Naive thymus-derived CD4-positive, alpha-beta T cell (primary cell): ENCODE measurements around the gene CAMTA1. TPM values are rescaled to one million over a fixed set of nuclear protein-coding genes. Genes with fewer than 3 reads are reported as not detected.

ENCODE experiments used
- ATAC-seq: fragments of 150-1000 bp; cut with Tn5 transposase; 2 replicates; pipeline ENCODE4 v1.10.0; 2021; ENCODE audit warnings: mild to moderate bottlenecking, moderate library complexity
- CTCF ChIA-PET: fragments of 350-600 bp; sonication (Branson Sonifier 250); formaldehyde crosslinking; loops from one replicate; lab custom pipeline; 2021; ENCODE audit warnings: antibody characterized with exemption; lab: Charles Lee
- POLR2A ChIA-PET: fragments of 350-600 bp; sonication (Branson Sonifier 250); formaldehyde crosslinking; loops from one replicate; lab custom pipeline; 2021; ENCODE audit warnings: antibody characterized with exemption, inconsistent platforms; lab: Charles Lee
- DNase-seq, 9 donors: peaks; one replicate each; pipeline versions ENCODE4 v3.0.0 to v3.0.0-alpha.2; 2020 to 2022; ENCODE audit warnings: mixed read lengths in 1 of 9
- H3K27ac ChIP-seq: one replicate; pipeline ENCODE4 v1.7.0; 2013; ENCODE audit warnings: mild to moderate bottlenecking, low read depth, low read length, moderate library complexity
- H3K27me3 ChIP-seq, 2 donors: one replicate each; pipeline ENCODE4 v1.7.0; 2013; ENCODE audit warnings: low read length in 2 of 2, mild to moderate bottlenecking in 2 of 2, moderate library complexity in 2 of 2; ENCODE audit not compliant: control insufficient read depth in 2 of 2, insufficient read depth in 2 of 2
- H3K36me3 ChIP-seq, 3 experiments: 1 replicate in 2 of 3; 2 replicates in 1 of 3; pipeline ENCODE4 v1.7.0; 2013; ENCODE audit warnings: low read length in 3 of 3, mild to moderate bottlenecking in 3 of 3, moderate library complexity in 1 of 3; ENCODE audit not compliant: insufficient read depth in 3 of 3, control insufficient read depth in 2 of 3
- H3K4me1 ChIP-seq, 2 donors: one replicate each; pipeline ENCODE4 v1.7.0; 2013; ENCODE audit warnings: low read length in 2 of 2, mild to moderate bottlenecking in 2 of 2, moderate library complexity in 1 of 2; ENCODE audit not compliant: control insufficient read depth in 2 of 2, insufficient read depth in 2 of 2
- H3K4me3 ChIP-seq: 2 replicates; pipeline ENCODE4 v1.7.0; 2013; ENCODE audit warnings: mild to moderate bottlenecking, low read length
- H3K9me3 ChIP-seq, 3 experiments: 1 replicate in 2 of 3; 2 replicates in 1 of 3; pipeline ENCODE4 v1.7.0; 2013; ENCODE audit warnings: low read length in 3 of 3; ENCODE audit not compliant: control insufficient read depth in 2 of 3
- H3K27ac Mint-ChIP-seq, 9 donors: one replicate each; pipeline ENCODE4 v1.8.0; 2020 to 2022; ENCODE audit warnings: mixed read lengths in 9 of 9, mild to moderate bottlenecking in 8 of 9, moderate library complexity in 5 of 9, inconsistent platforms in 2 of 9
- H3K27me3 Mint-ChIP-seq, 5 donors: one replicate each; pipeline ENCODE4 v1.8.0; 2021 to 2022; ENCODE audit warnings: mixed read lengths in 5 of 5, mild to moderate bottlenecking in 1 of 5
- H3K36me3 Mint-ChIP-seq, 5 donors: one replicate each; pipeline ENCODE4 v1.8.0; 2020 to 2022; ENCODE audit warnings: mixed read lengths in 5 of 5, mild to moderate bottlenecking in 3 of 5, inconsistent platforms in 1 of 5
- H3K4me1 Mint-ChIP-seq, 7 donors: one replicate each; pipeline ENCODE4 v1.8.0; 2020 to 2022; ENCODE audit warnings: mixed read lengths in 7 of 7, mild to moderate bottlenecking in 3 of 7, inconsistent platforms in 1 of 7
- H3K4me3 Mint-ChIP-seq, 10 donors: one replicate each; pipeline ENCODE4 v1.8.0; 2020 to 2022; ENCODE audit warnings: mild to moderate bottlenecking in 10 of 10, mixed read lengths in 10 of 10, moderate library complexity in 6 of 10, inconsistent platforms in 2 of 10
- H3K9me3 Mint-ChIP-seq, 11 donors: one replicate each; pipeline ENCODE4 v1.8.0; 2020 to 2022; ENCODE audit warnings: mixed read lengths in 11 of 11, mild to moderate bottlenecking in 4 of 11, inconsistent platforms in 1 of 11, moderate library complexity in 1 of 11
- intact Hi-C, 2 donors: fragments of 100-400 bp; cut with micrococcal nuclease; formaldehyde crosslinking; loops; one replicate each; pipeline ENCODE4 v1.15.1; 2023
- polyA plus RNA-seq, 2 donors: library from polyadenylated mRNA; unstranded; fragments of 300-500 nt; fragmentation: Illumina TruSeq; gene quantifications; one replicate each; pipeline ENCODE4 v1.2.3, GENCODE V29; 2021
- total RNA-seq, 6 experiments: library from RNA in 5 of 6; stranded (reverse) in 5 of 6; gene quantifications; 1 replicate in 5 of 6; 2 replicates in 1 of 6; pipeline ENCODE4 v1.2.3 and lab custom pipeline; 2021 to 2026

The CAMTA1 gene
- total and polyA plus RNA-seq, 7 experiments from 2014 or later: 38.1 to 68.6 (median 42.6) TPM

GRCh38 chr1:7712731-7713323 lies 927.6 kb downstream of the CAMTA1 start:
- POLR2A ChIA-PET: no interaction called here
- Histone ChIP-seq H3K27me3 (peaks cover 0 to 15% of the 10 kb centered on the region in 2 donors), H3K36me3 (no peaks in the 10 kb centered on the region), H3K27ac (no peak overlapping the region), H3K4me1 (no peaks in the 10 kb centered on the region), H3K9me3 (no peaks in the 10 kb centered on the region), H3K4me3 (no peak overlapping the region)
- CTCF ChIA-PET: no interaction called here
- no peaks in the 10 kb centered on the region for H3K4me1 Mint-ChIP-seq
- peaks cover 25 to 61% (median 46%) of the 10 kb centered on the region in 5 donors for H3K27me3 Mint-ChIP-seq
- no peak overlapping the region for H3K27ac Mint-ChIP-seq
- intact Hi-C loops: no loop called here
- H3K36me3 Mint-ChIP-seq: no peaks in the 10 kb centered on the region
- peaks cover 0 to 3% (median 0%) of the 10 kb centered on the region in 11 donors for H3K9me3 Mint-ChIP-seq
- ATAC-seq (no peak), DNase-seq (no peak)
- no peak overlapping the region for H3K4me3 Mint-ChIP-seq

GRCh38 chr1:7716506-7716905 lies 931.3 kb downstream of the CAMTA1 start:
- no peaks in the 10 kb centered on the region for H3K9me3 ChIP-seq
- ChIA-PET CTCF (no interaction called here), POLR2A (no interaction called here)
- intact Hi-C loops: no loop called here
- Mint-ChIP-seq H3K9me3 (peaks cover 0 to 3% (median 0%) of the 10 kb centered on the region in 11 donors), H3K4me1 (no peaks in the 10 kb centered on the region), H3K36me3 (no peaks in the 10 kb centered on the region), H3K27ac (no peak overlapping the region), H3K27me3 (peaks cover 20 to 40% (median 33%) of the 10 kb centered on the region in 5 donors), H3K4me3 (no peak overlapping the region)
- no peaks in the 10 kb centered on the region for H3K27me3 ChIP-seq
- no peak overlapping the region for H3K4me3 ChIP-seq
- ATAC-seq (no peak), DNase-seq (no peak)
- H3K4me1 ChIP-seq: no peaks in the 10 kb centered on the region
- no peaks in the 10 kb centered on the region for H3K36me3 ChIP-seq
- H3K27ac ChIP-seq: no peak overlapping the region

- intact Hi-C loops: no loop called here
- H3K27me3 Mint-ChIP-seq: peaks cover 19 to 35% (median 27%) of the 10 kb centered on the region in 5 donors
- Histone ChIP-seq H3K27me3 (no peaks in the 10 kb centered on the region), H3K27ac (no peak overlapping the region), H3K36me3 (no peaks in the 10 kb centered on the region), H3K4me1 (no peaks in the 10 kb centered on the region), H3K4me3 (no peak overlapping the region), H3K9me3 (no peaks in the 10 kb centered on the region)
- ChIA-PET POLR2A (interaction anchor here (0.6 kb wide), 1 partner anchor 9 kb away, joined by 3 read pairs; no protein-coding TSS in a partner anchor), CTCF (interaction anchor here (0.6 kb wide), 1 partner anchor 49 kb away, joined by 3 read pairs; no protein-coding TSS in a partner anchor)
- no peak for DNase-seq
- no peak overlapping the region for H3K4me3 Mint-ChIP-seq
- H3K36me3 Mint-ChIP-seq: no peaks in the 10 kb centered on the region
- H3K4me1 Mint-ChIP-seq: no peaks in the 10 kb centered on the region
- H3K27ac Mint-ChIP-seq: no peak overlapping the region
- H3K9me3 Mint-ChIP-seq: peaks cover 0 to 2% (median 0%) of the 10 kb centered on the region in 11 donors
- ATAC-seq: no peak
These were observed 932.6 kb downstream of the CAMTA1 start for GRCh38 chr1:7717748-7718368.

- intact Hi-C loops: no loop called here
- H3K9me3 Mint-ChIP-seq: no peaks in the 10 kb centered on the region
- H3K4me1 Mint-ChIP-seq: no peaks in the 10 kb centered on the region
- POLR2A ChIA-PET: no interaction called here
- DNase-seq: no peak
- peaks cover 18 to 36% (median 24%) of the 10 kb centered on the region in 5 donors for H3K27me3 Mint-ChIP-seq
- H3K27me3 ChIP-seq: no peaks in the 10 kb centered on the region
- CTCF ChIA-PET: no interaction called here
- no peak for ATAC-seq
- no peak overlapping the region for H3K4me3 ChIP-seq
- no peaks in the 10 kb centered on the region for H3K9me3 ChIP-seq
- H3K27ac ChIP-seq: no peak overlapping the region
- no peak overlapping the region for H3K4me3 Mint-ChIP-seq
- H3K36me3 ChIP-seq: no peaks in the 10 kb centered on the region
- H3K4me1 ChIP-seq: no peaks in the 10 kb centered on the region
- no peak overlapping the region for H3K27ac Mint-ChIP-seq
- H3K36me3 Mint-ChIP-seq: no peaks in the 10 kb centered on the region
These were observed 934.3 kb downstream of the CAMTA1 start for GRCh38 chr1:7719468-7720094.

GRCh38 chr1:7721940-7722669 lies 936.9 kb downstream of the CAMTA1 start:
- Histone ChIP-seq H3K9me3 (no peaks in the 10 kb centered on the region), H3K4me3 (no peak overlapping the region), H3K4me1 (no peaks in the 10 kb centered on the region), H3K36me3 (no peaks in the 10 kb centered on the region), H3K27ac (no peak overlapping the region), H3K27me3 (no peaks in the 10 kb centered on the region)
- no peak for ATAC-seq
- ChIA-PET CTCF (interaction anchor here (1.4 kb wide), 1 partner anchor 55 kb away, joined by 3 read pairs; no protein-coding TSS in a partner anchor), POLR2A (no interaction called here)
- intact Hi-C loops: no loop called here
- Mint-ChIP-seq H3K9me3 (peaks cover 0 to 2% (median 0%) of the 10 kb centered on the region in 11 donors), H3K27ac (no peak overlapping the region), H3K36me3 (no peaks in the 10 kb centered on the region), H3K4me1 (peaks cover 2 to 10% (median 5%) of the 10 kb centered on the region in 7 donors), H3K27me3 (peaks cover 5 to 23% (median 18%) of the 10 kb centered on the region in 5 donors), H3K4me3 (no peak overlapping the region)
- no peak for DNase-seq

GRCh38 chr1:7722670-7723012 lies 937.4 kb downstream of the CAMTA1 start:
- Mint-ChIP-seq H3K4me3 (no peak overlapping the region), H3K9me3 (peaks cover 0 to 2% (median 0%) of the 10 kb centered on the region in 11 donors), H3K4me1 (peaks cover 2 to 10% (median 5%) of the 10 kb centered on the region in 7 donors), H3K27me3 (peaks cover 5 to 23% (median 18%) of the 10 kb centered on the region in 5 donors), H3K36me3 (no peaks in the 10 kb centered on the region), H3K27ac (no peak overlapping the region)
- ATAC-seq (no peak), DNase-seq (no peak)
- Histone ChIP-seq H3K27ac (no peak overlapping the region), H3K27me3 (no peaks in the 10 kb centered on the region), H3K9me3 (no peaks in the 10 kb centered on the region), H3K4me1 (no peaks in the 10 kb centered on the region), H3K36me3 (no peaks in the 10 kb centered on the region), H3K4me3 (no peak overlapping the region)
- ChIA-PET CTCF (interaction anchor here (1.0 to 1.4 kb wide), 2 partner anchors 54 to 55 kb away, joined by 3 read pairs; no protein-coding TSS in a partner anchor), POLR2A (interaction anchor here (0.5 kb wide), 1 partner anchor 1603 kb away, joined by 3 read pairs; no protein-coding TSS in a partner anchor)
- intact Hi-C loops: no loop called here
